Tibial nerve (tissue), 4 donors: ENCODE data around the gene SELP.

Experiments
- CTCF ChIP-seq, 5 experiments: fragments of 200-600 bp in 3 of 5; fragments of 450-650 bp in 2 of 5; sonication (generic) in 3 of 5; IDR thresholded peaks; one replicate each; pipeline ENCODE4 v1.5.1; 2016 to 2019; ENCODE audit warnings: antibody characterized with exemption in 5 of 5, mild to moderate bottlenecking in 3 of 5, moderate library complexity in 2 of 5
- EP300 ChIP-seq, 2 donors: sonication (generic); formaldehyde crosslinking; IDR thresholded peaks; one replicate each; pipeline ENCODE4 v1.6.1; 2017; ENCODE audit warnings: antibody characterized with exemption in 2 of 2, mild to moderate bottlenecking in 1 of 2
- POLR2A ChIP-seq, 2 donors: fragments of 450-650 bp; IDR thresholded peaks; one replicate each; pipeline ENCODE4 v1.6.1; 2017; ENCODE audit warnings: antibody characterized with exemption in 2 of 2, mild to moderate bottlenecking in 2 of 2, moderate library complexity in 2 of 2

GRCh38 chr1:169548282-169548681 is 81.6 kb downstream of the SELP start:
- TF ChIP-seq POLR2A (IDR thresholded peaks at IDR 0.05) (no peak), EP300 (IDR thresholded peaks at IDR 0.05) (no peak), CTCF (IDR thresholded peaks at IDR 0.05) (no peak)
